ENCODE results near the gene BRAP.
"Not testable (repeated sequence)": the region's sequence is repeated elsewhere in the genome, so short reads cannot be mapped to it uniquely, and the experiment has no call there.

BRAP gene

DNA sequence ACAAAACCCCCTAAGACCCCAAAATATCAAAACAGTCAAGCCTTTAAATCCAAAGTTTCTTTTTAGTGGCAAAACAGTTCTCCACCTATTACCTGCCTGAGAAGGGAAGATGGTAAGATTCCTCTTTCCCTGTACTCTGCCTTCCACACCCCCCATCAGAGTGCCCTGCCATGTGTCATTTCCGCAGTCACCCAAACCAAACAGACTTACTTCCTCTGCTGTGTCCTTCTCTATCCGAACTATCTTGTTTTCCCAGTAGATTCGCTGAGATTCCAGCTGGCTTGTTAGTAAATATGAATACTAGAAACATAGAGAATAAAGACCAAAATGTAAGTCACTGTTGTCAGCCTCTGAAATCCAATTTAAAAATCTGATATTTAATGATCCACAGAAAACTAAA is 30.4 kb downstream of the BRAP start:
- no peaks in the 10 kb centered on the region for H3F3A ChIP-seq (ENCODE audit: insufficient read depth, low read length)
- TF ChIP-seq, protein P1, sequence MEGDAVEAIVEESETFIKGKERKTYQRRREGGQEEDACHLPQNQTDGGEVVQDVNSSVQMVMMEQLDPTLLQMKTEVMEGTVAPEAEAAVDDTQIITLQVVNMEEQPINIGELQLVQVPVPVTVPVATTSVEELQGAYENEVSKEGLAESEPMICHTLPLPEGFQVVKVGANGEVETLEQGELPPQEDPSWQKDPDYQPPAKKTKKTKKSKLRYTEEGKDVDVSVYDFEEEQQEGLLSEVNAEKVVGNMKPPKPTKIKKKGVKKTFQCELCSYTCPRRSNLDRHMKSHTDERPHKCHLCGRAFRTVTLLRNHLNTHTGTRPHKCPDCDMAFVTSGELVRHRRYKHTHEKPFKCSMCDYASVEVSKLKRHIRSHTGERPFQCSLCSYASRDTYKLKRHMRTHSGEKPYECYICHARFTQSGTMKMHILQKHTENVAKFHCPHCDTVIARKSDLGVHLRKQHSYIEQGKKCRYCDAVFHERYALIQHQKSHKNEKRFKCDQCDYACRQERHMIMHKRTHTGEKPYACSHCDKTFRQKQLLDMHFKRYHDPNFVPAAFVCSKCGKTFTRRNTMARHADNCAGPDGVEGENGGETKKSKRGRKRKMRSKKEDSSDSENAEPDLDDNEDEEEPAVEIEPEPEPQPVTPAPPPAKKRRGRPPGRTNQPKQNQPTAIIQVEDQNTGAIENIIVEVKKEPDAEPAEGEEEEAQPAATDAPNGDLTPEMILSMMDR (IDR thresholded peaks at IDR 0.05; ENCODE audit: low read length) = no peak
- TF ChIP-seq EZH2 (IDR thresholded peaks at IDR 0.05; ENCODE audit: borderline replicate concordance, low read length) = no peak
- H3K36me3 ChIP-seq (ENCODE audit: insufficient read depth, low read length) = peaks cover 22% of the 10 kb centered on the region
- H2AFZ ChIP-seq (ENCODE audit: low read length) = no peak overlapping the region
- no peak overlapping the region for H3K9ac ChIP-seq (ENCODE audit: low read length)
- H3K4me2 ChIP-seq (ENCODE audit: low read length) = no peak overlapping the region
- no peaks in the 10 kb centered on the region for H3K9me2 ChIP-seq (ENCODE audit: low read depth, low read length)
- no peaks in the 10 kb centered on the region for H3K4me1 ChIP-seq (ENCODE audit: insufficient read depth, low read length, severe bottlenecking)
- H3K27me3 ChIP-seq (ENCODE audit: insufficient read depth, low read length) = no peaks in the 10 kb centered on the region
- H3K27ac ChIP-seq (ENCODE audit: low read depth, low read length, poor library complexity, severe bottlenecking) = no peak overlapping the region
- no peaks in the 10 kb centered on the region for H3K9me3 ChIP-seq (ENCODE audit: low read length)
- H3K79me2 ChIP-seq (ENCODE audit: insufficient read depth, low read length) = no peaks in the 10 kb centered on the region
- no peak overlapping the region for H3K4me3 ChIP-seq (ENCODE audit: low read depth, low read length, poor library complexity, severe bottlenecking)
- no peaks in the 10 kb centered on the region for H4K20me1 ChIP-seq (ENCODE audit: insufficient read depth, low read length)

DNA sequence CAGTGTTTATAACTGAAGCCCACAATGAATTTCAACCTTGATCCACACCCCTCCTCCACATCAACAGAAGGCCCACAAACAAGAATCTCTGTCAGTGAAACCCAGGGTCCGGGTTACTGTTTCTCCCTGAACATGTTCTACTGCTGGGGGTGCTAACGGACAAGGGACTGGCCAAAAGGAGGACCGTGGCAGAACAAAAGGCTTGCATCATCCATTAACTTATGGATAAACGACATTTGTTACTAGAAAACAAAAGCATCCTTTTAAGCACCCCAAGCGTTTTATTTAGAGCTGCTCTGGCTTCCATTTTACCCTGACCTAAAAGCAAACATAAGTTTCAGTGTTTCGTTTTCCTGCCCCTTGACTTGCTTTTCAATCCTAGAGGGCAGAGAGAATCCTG is 32.2 kb downstream of the BRAP start:
- Histone ChIP-seq H4K20me1 (ENCODE audit: insufficient read depth, low read length) (no peaks in the 10 kb centered on the region), H3K9me3 (ENCODE audit: low read length) (no peaks in the 10 kb centered on the region), H3K27ac (ENCODE audit: low read depth, low read length, poor library complexity, severe bottlenecking) (no peak overlapping the region), H3K79me2 (ENCODE audit: insufficient read depth, low read length) (no peaks in the 10 kb centered on the region), H3K4me1 (ENCODE audit: insufficient read depth, low read length, severe bottlenecking) (no peaks in the 10 kb centered on the region), H3K36me3 (ENCODE audit: insufficient read depth, low read length) (peaks cover 29% of the 10 kb centered on the region), H3F3A (ENCODE audit: insufficient read depth, low read length) (no peaks in the 10 kb centered on the region), H3K9ac (ENCODE audit: low read length) (no peak overlapping the region), H3K4me3 (ENCODE audit: low read depth, low read length, poor library complexity, severe bottlenecking) (no peak overlapping the region), H3K27me3 (ENCODE audit: insufficient read depth, low read length) (no peaks in the 10 kb centered on the region), H3K4me2 (ENCODE audit: low read length) (no peak overlapping the region), H3K9me2 (ENCODE audit: low read depth, low read length) (no peaks in the 10 kb centered on the region), H2AFZ (ENCODE audit: low read length) (no peak overlapping the region)
- no peak for TF ChIP-seq EZH2 (IDR thresholded peaks at IDR 0.05; ENCODE audit: borderline replicate concordance, low read length)
- TF ChIP-seq, protein P1 (IDR thresholded peaks at IDR 0.05; ENCODE audit: low read length) = no peak

DNA sequence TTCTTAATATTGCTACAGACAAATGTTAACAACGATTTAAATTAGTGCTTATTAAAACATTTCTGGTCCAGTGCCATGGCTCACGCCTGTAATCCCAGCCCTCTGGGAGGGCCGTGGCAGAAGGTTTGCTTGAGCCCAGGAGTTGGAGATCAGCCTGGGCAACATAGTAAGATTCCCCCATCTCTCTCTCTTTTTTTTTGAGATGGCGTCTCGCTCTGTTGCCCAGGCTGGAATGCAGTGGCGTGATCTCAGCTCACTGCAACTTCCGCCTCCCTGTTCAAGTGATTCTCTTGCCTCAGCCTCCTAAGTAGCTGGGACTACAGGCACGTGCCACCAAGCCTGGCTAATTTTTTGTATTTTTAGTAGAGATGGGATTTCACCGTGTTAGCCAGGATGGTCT is 33.2 kb downstream of the BRAP start:
- H3K36me3 ChIP-seq (ENCODE audit: insufficient read depth, low read length) = peaks cover 29% of the 10 kb centered on the region
- not testable (repeated sequence) for H3K4me3 ChIP-seq (ENCODE audit: low read depth, low read length, poor library complexity, severe bottlenecking); H3K4me2 ChIP-seq (ENCODE audit: low read length); H3K79me2 ChIP-seq (ENCODE audit: insufficient read depth, low read length); H3K9me3 ChIP-seq (ENCODE audit: low read length); H2AFZ ChIP-seq (ENCODE audit: low read length); H3K9me2 ChIP-seq (ENCODE audit: low read depth, low read length); H3F3A ChIP-seq (ENCODE audit: insufficient read depth, low read length); H3K9ac ChIP-seq (ENCODE audit: low read length); H3K27me3 ChIP-seq (ENCODE audit: insufficient read depth, low read length); H3K4me1 ChIP-seq (ENCODE audit: insufficient read depth, low read length, severe bottlenecking); H3K27ac ChIP-seq (ENCODE audit: low read depth, low read length, poor library complexity, severe bottlenecking); H4K20me1 ChIP-seq (ENCODE audit: insufficient read depth, low read length)

DNA sequence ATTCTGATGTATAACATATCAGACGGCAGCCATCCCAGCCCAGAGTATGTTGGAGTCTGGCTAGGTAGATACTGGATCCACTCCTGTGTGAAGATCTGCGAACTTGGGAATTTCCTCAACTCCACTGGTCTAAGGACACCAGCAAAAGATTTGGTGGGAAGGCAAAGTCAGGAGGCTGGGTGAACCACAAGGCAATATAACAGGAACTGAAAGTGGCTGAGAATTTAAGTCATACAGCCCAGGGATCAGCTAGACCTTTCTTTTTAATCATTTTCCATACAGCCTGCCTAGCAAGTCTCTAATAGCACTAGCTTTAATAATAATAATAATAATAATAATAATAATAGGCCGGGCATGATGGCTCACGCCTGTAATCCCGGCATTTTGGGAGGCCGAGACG is 34.8 kb downstream of the BRAP start:
- Histone ChIP-seq H3K27me3 (ENCODE audit: insufficient read depth, low read length) (no peaks in the 10 kb centered on the region), H3K79me2 (ENCODE audit: insufficient read depth, low read length) (no peaks in the 10 kb centered on the region), H3K27ac (ENCODE audit: low read depth, low read length, poor library complexity, severe bottlenecking) (no peak overlapping the region), H3F3A (ENCODE audit: insufficient read depth, low read length) (no peaks in the 10 kb centered on the region), H3K9me3 (ENCODE audit: low read length) (no peaks in the 10 kb centered on the region), H3K4me3 (ENCODE audit: low read depth, low read length, poor library complexity, severe bottlenecking) (no peak overlapping the region), H3K9ac (ENCODE audit: low read length) (no peak overlapping the region), H3K36me3 (ENCODE audit: insufficient read depth, low read length) (peaks cover 31% of the 10 kb centered on the region), H3K4me2 (ENCODE audit: low read length) (no peak overlapping the region), H3K9me2 (ENCODE audit: low read depth, low read length) (no peaks in the 10 kb centered on the region), H3K4me1 (ENCODE audit: insufficient read depth, low read length, severe bottlenecking) (no peaks in the 10 kb centered on the region), H2AFZ (ENCODE audit: low read length) (no peak overlapping the region), H4K20me1 (ENCODE audit: insufficient read depth, low read length) (no peaks in the 10 kb centered on the region)
- TF ChIP-seq, protein P1 (IDR thresholded peaks at IDR 0.05; ENCODE audit: low read length) = no peak
- no peak for TF ChIP-seq EZH2 (IDR thresholded peaks at IDR 0.05; ENCODE audit: borderline replicate concordance, low read length)
